Esophagus mucosa (tissue), 1 donor: ENCODE results near the gene GFRA4. TPM values are rescaled to one million over a fixed set of nuclear protein-coding genes. Genes with fewer than 3 reads are reported as not detected.
"Not testable (repeated sequence)": the region's sequence is repeated elsewhere in the genome, so short reads cannot be mapped to it uniquely, and the experiment has no call there.

Experiments used
- ATAC-seq: fragments of 200-7000 bp; cut with Tn5 transposase; one replicate; pipeline ENCODE4 v1.9.1; 2020
- total RNA-seq: library from RNA; stranded (reverse); gene quantifications from one replicate; pipeline ENCODE4 v1.2.4, GENCODE V29; 2023
- donor health status: DM: yes; HTN: yes; CAD: no.

GFRA4 gene
- total RNA-seq, 1 donor from 2014 or later = not detected

GRCh38 chr20:3615171-3615840 is 47.9 kb downstream of the GFRA4 start:
- not testable (repeated sequence) for ATAC-seq

DNA sequence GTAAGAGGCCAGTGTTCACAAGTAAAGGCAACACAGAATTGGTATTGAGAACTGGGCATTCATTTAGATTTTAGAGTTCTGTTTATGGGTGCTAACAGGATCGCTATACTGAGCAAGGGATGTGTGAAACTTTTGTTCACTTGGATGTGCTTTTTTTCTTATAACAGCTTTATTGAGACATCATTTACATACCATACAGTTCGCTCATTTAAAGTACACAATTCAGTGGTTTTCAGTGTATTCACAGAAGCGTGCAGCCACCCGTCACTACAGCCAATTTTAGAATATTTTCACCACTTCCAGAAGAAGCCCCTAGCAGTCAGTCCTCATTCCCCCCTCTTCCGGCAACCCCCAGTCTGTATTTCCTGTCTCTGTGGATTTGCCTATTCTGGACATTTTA is 48.7 kb downstream of the GFRA4 start:
- no peak for ATAC-seq

DNA sequence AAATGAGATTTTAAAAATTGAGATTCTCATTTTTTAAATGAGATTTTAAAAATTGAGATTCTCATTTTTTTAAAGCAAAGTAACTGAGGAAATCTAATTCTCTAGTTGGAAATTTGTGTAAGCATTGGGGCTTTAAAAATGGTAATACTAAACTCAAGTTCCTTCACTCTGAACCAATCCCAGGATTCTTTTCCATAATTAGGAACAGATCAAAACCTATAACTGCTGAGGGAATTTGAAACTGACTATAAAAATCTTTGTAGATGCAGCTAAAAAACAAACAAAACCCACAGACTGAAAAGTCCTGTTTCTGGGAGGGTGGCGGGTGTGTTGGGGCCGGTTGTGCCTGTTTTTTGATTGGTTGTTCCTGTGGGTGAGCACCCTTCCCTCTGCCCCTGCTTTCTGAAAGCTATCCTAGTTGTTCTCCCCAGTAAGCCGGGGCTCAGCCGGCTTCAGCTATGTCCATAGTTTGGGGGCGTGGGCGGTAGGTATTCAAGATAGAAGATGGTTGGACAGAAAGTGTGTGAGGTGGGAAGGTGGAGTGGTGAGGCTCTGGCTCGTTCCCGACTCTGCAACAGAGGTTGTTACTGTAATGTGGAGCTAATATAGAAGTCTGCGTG is 49.3 kb downstream of the GFRA4 start:
- ATAC-seq = no peak

DNA sequence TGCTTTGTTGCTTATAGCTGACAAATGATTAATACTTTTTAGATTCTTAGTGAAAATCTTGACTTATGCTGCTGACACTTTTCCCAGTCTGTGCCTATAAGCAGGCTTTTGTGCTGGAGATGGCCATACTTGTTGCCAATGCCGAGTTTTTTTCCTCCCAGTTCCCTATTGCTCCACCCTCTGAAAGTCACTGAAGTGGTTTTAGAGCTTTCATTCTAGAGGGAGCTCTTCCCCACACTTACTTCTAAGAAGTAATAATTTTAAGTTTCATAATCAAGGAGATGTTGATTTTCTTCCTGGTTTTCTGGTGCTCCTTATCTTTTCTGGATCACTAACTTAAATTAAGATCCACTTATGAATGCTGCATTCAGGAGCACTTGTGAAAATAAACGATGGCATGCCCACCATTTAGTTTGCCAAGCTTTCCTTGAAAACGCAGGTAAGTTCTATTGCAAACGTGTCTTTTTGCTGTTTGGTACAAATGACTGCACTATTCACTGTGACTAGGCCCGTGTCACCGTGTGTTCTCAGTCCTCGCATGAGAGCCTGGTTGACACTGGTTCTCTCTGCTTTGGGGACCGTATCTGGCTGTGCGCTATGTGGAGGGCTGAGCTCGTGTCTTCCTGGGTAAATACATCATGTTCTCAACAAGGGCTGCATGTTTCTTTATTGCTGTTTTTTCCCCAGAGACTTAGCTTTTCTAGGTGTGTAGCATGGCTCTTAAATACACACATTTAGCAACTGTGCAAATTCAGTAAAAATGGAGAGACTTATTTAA is 50.2 kb downstream of the GFRA4 start:
- ATAC-seq = no peak

DNA sequence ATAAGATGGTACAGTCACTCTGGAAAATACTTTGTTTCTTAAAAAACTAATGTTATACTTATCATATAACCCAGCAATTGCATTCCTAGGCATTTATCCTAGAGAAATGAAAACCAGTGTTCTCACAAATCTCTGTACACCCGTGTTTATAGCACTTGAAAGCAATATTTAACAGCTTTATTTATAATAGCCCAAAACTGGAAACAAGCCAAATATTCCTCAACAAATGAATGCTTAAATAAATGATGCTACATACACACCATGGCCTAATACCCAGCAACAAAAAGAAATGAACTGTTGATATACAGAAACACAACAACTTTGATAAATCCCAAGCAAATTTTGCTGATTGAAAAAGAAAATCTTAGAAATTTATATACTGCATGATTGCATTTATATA is 51.3 kb downstream of the GFRA4 start:
- ATAC-seq = no peak

Other genes starting within 250 kb of the GFRA4 start
- 14.7 TPM for gene ATRN, start 192.4 kb downstream of the GFRA4 start, total RNA-seq
- gene ADAM33, start 18.6 kb upstream of the GFRA4 start, total RNA-seq = 2.5 TPM
- 0.80 TPM for gene SIGLEC1, start 49.2 kb upstream of the GFRA4 start, total RNA-seq
- 1.2 TPM for gene HSPA12B, start 69.3 kb upstream of the GFRA4 start, total RNA-seq
- 29.1 TPM for gene ADISSP, start 104.4 kb upstream of the GFRA4 start, total RNA-seq
- gene SPEF1, start 118.0 kb upstream of the GFRA4 start, total RNA-seq = not detected
- 50.8 TPM for gene CENPB, start 123.3 kb upstream of the GFRA4 start, total RNA-seq
- 42.5 TPM for gene CDC25B, start 132.9 kb upstream of the GFRA4 start, total RNA-seq
- 10.7 TPM for gene AP5S1, start 157.1 kb upstream of the GFRA4 start, total RNA-seq
- 18.8 TPM for gene MAVS, start 183.4 kb upstream of the GFRA4 start, total RNA-seq
- 26.2 TPM for gene PANK2, start 226.0 kb upstream of the GFRA4 start, total RNA-seq